ENCODE measurements around the gene BORCS8. TPM values are rescaled to one million over a fixed set of nuclear protein-coding genes. Genes with fewer than 3 reads are reported as not detected.

The BORCS8 gene
- total and polyA plus RNA-seq, 2 of the 13 experiments (the other 11 are each of a cell fraction or from before 2014, with no cell fraction given): 9.6 to 13.3 TPM

- TF ChIP-seq ZHX1 (CRISPR knock-in tag; IDR thresholded peaks at IDR 0.05; ENCODE audit: low read depth): no peak
- TF ChIP-seq HDAC1 (CRISPR knock-in tag; IDR thresholded peaks at IDR 0.05): no peak
- no peak for TF ChIP-seq ZFAT (CRISPR knock-in tag; conservative IDR thresholded peaks at IDR 0.05)
These were observed 21.0 kb upstream of the BORCS8 start (continued) for GRCh38 chr19:19212916-19213315.

- TF ChIP-seq ZNF629 (CRISPR knock-in tag; conservative IDR thresholded peaks at IDR 0.05): peak; percentile 77
- 0 out of 2 replicates have a peak, but pooled peaks have one; percentile 42 for TF ChIP-seq MYPOP (CRISPR knock-in tag; IDR thresholded peaks at IDR 0.05)
- no peak for TF ChIP-seq TBX3 (IDR thresholded peaks at IDR 0.05; ENCODE audit: borderline replicate concordance)
- peak; percentile 74; the same call in 1 of the 2 replicates for TF ChIP-seq ZNF800 (CRISPR knock-in tag; IDR thresholded peaks at IDR 0.05)
- no peak for DNase-seq (ENCODE audit: low spot score)
- Histone ChIP-seq H3K36me3 (replicated peaks in 1 of 2; ENCODE audit: control insufficient read depth in 1 of 2, insufficient read depth in 2 of 2, low read length in 2 of 2) (no peaks in the 10 kb centered on the region), H3K27me3 (ENCODE audit: control insufficient read depth in 1 of 2, insufficient read depth in 2 of 2, low read length in 2 of 2) (peaks cover 2 to 21% of the 10 kb centered on the region in 2 experiments; a peak in 3 of 5 replicates), H3K9ac (ENCODE audit: insufficient read depth, low read depth, low read length) (no peak within 1 kb of the TSS), H3K4me1 (ENCODE audit: insufficient read depth, low read length) (no peaks in the 10 kb centered on the region), H3K27ac (ENCODE audit: extremely low read length, insufficient read depth, low read length) (no peak within 1 kb of the TSS), H3K79me2 (ENCODE audit: insufficient read depth, low read length) (no peaks in the 10 kb centered on the region), H2AFZ (ENCODE audit: low read length) (no peak within 1 kb of the TSS), H3K9me3 (ENCODE audit: low read length) (no peaks in the 10 kb centered on the region), H3K4me3 (replicated peaks in 1 of 3; ENCODE audit: insufficient read depth in 1 of 3, low read depth in 2 of 3, low read length in 3 of 3) (no peak within 1 kb of the TSS), H3K4me2 (ENCODE audit: low read depth, low read length) (no peak within 1 kb of the TSS), H4K20me1 (ENCODE audit: insufficient read depth, low read length) (no peaks in the 10 kb centered on the region; the same call in 1 of the 2 replicates)
- no TSS peak for BruUV-seq (replicated peaks)
- ATAC-seq: peak; percentile 46
- POLR2A ChIA-PET: no interaction called here
- intact Hi-C loops (cut with micrococcal nuclease; ENCODE audit: unreplicated experiment) (no loop called here), in situ Hi-C loops (cut with HindIII; ENCODE audit: extremely low pct_ligation_motif_present, low pct_unique_long_range_greater_than_20kb) (no loop called here)
- no peak for FAIRE-seq
- CTCF ChIA-PET (ENCODE audit: low intra/inter-chr PET ratio, low total read pairs): no interaction called here
- WGBS (ENCODE audit: low lambda C conversion rate): 16% methylated on average over 28 of the region's 54 CpGs
These were observed 19.8 kb upstream of the BORCS8 start, which contains the start of gene NCAN for GRCh38 chr19:19211499-19212420. Gene NCAN, plus strand, starts transcription at chr19:19211958. Its CDS starts 4,996 bp downstream, at chr19:19216954.
